ENCODE measurements around the gene CDH23.

CDH23 gene

GRCh38 chr10:71487726-71488125 is 91.0 kb downstream of the CDH23 start:
- H3K36me3 Mint-ChIP-seq (ENCODE audit: low read depth): no peaks in the 10 kb centered on the region
- H3K27ac Mint-ChIP-seq: no peak overlapping the region
- H3K27me3 Mint-ChIP-seq (ENCODE audit: low read depth): no peaks in the 10 kb centered on the region
- H3K9me3 Mint-ChIP-seq: peaks cover 5% of the 10 kb centered on the region
- H3K4me3 Mint-ChIP-seq: no peak overlapping the region
- no peaks in the 10 kb centered on the region for H3K4me1 Mint-ChIP-seq (ENCODE audit: low read depth)

DNA sequence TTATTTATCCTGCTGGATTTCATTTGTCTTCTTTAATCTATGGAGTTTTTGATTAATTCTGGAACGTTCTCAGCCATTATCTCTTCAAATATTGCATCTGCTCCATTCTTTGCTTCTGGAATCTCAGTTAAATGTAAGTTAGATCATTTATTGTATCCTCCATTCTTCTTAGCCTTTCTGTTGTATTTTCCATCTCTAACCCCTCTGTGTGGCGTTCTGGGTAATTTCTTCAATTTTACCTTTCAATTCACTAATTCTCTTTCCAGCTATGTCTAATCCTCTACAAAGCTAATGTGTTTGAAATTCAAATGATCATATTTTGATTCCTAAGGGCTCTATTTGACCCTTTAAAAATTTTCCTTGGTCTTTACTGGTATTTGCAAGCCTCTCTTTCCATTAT is 92.4 kb downstream of the CDH23 start:
- Mint-ChIP-seq H3K27ac (no peak overlapping the region), H3K4me3 (no peak overlapping the region), H3K9me3 (peaks cover 5% of the 10 kb centered on the region), H3K27me3 (ENCODE audit: low read depth) (no peaks in the 10 kb centered on the region), H3K36me3 (ENCODE audit: low read depth) (no peaks in the 10 kb centered on the region), H3K4me1 (ENCODE audit: low read depth) (peaks cover 3% of the 10 kb centered on the region)

GRCh38 chr10:71492872-71493271 is 96.2 kb downstream of the CDH23 start:
- no peak overlapping the region for H3K27ac Mint-ChIP-seq
- H3K9me3 Mint-ChIP-seq: peaks cover 5% of the 10 kb centered on the region

GRCh38 chr10:71493741-71494140 is 97.0 kb downstream of the CDH23 start:
- Mint-ChIP-seq H3K27ac (no peak overlapping the region), H3K4me3 (no peak overlapping the region), H3K27me3 (ENCODE audit: low read depth) (peaks cover 5% of the 10 kb centered on the region), H3K9me3 (peaks cover 5% of the 10 kb centered on the region), H3K4me1 (ENCODE audit: low read depth) (peaks cover 8% of the 10 kb centered on the region), H3K36me3 (ENCODE audit: low read depth) (no peaks in the 10 kb centered on the region)

More at GRCh38 chr10:71492872-71493271, 96.2 kb downstream of the CDH23 start:
- Mint-ChIP-seq H3K4me1 (ENCODE audit: low read depth) (peaks cover 8% of the 10 kb centered on the region), H3K36me3 (ENCODE audit: low read depth) (no peaks in the 10 kb centered on the region), H3K27me3 (ENCODE audit: low read depth) (no peaks in the 10 kb centered on the region), H3K4me3 (no peak overlapping the region)

- H3K4me3 Mint-ChIP-seq: no peak overlapping the region
- H3K4me1 Mint-ChIP-seq (ENCODE audit: low read depth): peaks cover 8% of the 10 kb centered on the region
- H3K27me3 Mint-ChIP-seq (ENCODE audit: low read depth): peaks cover 9% of the 10 kb centered on the region
- no peaks in the 10 kb centered on the region for H3K9me3 Mint-ChIP-seq
- H3K36me3 Mint-ChIP-seq (ENCODE audit: low read depth): no peaks in the 10 kb centered on the region
- H3K27ac Mint-ChIP-seq: no peak overlapping the region
Measured at GRCh38 chr10:71494476-71494875, 97.8 kb downstream of the CDH23 start.

- Mint-ChIP-seq H3K4me3 (no peak overlapping the region), H3K36me3 (ENCODE audit: low read depth) (no peaks in the 10 kb centered on the region), H3K27me3 (ENCODE audit: low read depth) (peaks cover 9% of the 10 kb centered on the region), H3K9me3 (no peaks in the 10 kb centered on the region), H3K27ac (no peak overlapping the region), H3K4me1 (ENCODE audit: low read depth) (peaks cover 8% of the 10 kb centered on the region)
Measured at GRCh38 chr10:71494980-71495381, 98.3 kb downstream of the CDH23 start.

DNA sequence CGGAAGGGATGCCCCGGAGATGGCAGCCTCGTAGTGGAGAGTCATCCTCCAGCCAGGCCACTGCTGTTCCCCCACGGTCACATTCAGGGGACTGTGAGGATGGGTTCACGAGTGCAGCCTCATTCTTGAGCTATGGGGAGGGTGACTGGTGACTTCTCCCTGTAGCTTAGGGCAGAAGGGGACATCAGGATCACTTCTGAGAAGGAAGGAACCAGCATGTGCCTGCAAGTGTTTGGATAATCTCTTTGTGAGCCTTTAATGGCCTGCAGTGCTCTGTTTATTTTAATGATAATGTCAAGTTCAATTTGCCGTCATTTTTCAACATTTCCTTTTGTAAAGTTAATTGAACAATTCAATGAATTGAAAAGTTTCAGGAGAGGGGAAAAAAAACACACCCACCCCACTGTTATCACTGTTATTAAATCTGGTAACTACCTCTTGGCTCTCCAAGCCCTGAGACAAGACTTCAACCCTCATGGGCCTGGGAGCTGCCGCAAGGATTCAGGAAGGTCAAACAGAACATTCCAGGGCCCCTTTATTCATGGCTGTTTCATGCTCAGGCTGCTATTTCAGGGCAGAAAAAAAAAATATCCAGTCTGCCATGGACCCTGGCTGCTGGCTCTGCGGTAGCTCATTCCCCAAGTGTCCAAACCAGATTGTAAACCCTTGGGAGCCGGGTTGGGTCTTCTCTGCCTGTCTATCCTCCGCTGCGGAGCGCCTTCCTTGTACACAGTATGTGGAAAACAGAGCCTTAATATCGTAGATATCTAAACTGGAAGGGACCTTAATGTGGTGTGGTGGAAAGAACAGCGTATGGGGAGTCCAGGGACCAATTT is 100.4 kb downstream of the CDH23 start:
- H3K4me1 Mint-ChIP-seq (ENCODE audit: low read depth): peaks cover 8% of the 10 kb centered on the region
- H3K4me3 Mint-ChIP-seq: no peak overlapping the region
- H3K9me3 Mint-ChIP-seq: no peaks in the 10 kb centered on the region
- H3K27me3 Mint-ChIP-seq (ENCODE audit: low read depth): peaks cover 13% of the 10 kb centered on the region
- no peaks in the 10 kb centered on the region for H3K36me3 Mint-ChIP-seq (ENCODE audit: low read depth)
- no peak overlapping the region for H3K27ac Mint-ChIP-seq

GRCh38 chr10:71497763-71498326 is 101.1 kb downstream of the CDH23 start:
- Mint-ChIP-seq H3K27me3 (ENCODE audit: low read depth) (peaks cover 13% of the 10 kb centered on the region), H3K9me3 (no peaks in the 10 kb centered on the region), H3K4me1 (ENCODE audit: low read depth) (peaks cover 8% of the 10 kb centered on the region), H3K27ac (no peak overlapping the region), H3K36me3 (ENCODE audit: low read depth) (no peaks in the 10 kb centered on the region), H3K4me3 (no peak overlapping the region)

DNA sequence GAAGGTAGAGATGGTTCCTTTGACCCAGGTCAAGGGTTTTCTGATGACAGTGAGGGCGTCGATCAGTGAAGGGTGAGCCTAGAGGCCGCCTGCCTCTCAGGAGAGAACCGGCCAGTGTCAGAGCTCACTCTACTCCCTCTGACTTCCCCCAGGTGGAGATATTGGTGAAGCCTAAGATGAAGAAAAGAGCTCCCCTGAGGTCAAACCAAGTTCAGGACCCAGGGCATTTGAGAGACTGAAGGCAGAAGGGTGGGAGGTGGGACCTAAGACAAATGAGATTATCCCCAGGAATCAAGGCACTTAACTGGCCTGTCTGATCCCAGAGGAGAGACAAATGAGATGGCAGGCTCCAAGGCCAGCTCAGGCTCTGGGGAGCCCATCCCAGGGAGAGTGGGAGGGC is 104.7 kb downstream of the CDH23 start:
- Mint-ChIP-seq H3K27me3 (ENCODE audit: low read depth) (peaks cover 13% of the 10 kb centered on the region), H3K9me3 (no peaks in the 10 kb centered on the region), H3K4me1 (ENCODE audit: low read depth) (peaks cover 3% of the 10 kb centered on the region), H3K36me3 (ENCODE audit: low read depth) (no peaks in the 10 kb centered on the region), H3K4me3 (no peak overlapping the region), H3K27ac (no peak overlapping the region)

- Mint-ChIP-seq H3K9me3 (no peaks in the 10 kb centered on the region), H3K4me1 (ENCODE audit: low read depth) (peaks cover 3% of the 10 kb centered on the region), H3K4me3 (no peak overlapping the region), H3K36me3 (ENCODE audit: low read depth) (no peaks in the 10 kb centered on the region), H3K27ac (no peak overlapping the region), H3K27me3 (ENCODE audit: low read depth) (peaks cover 13% of the 10 kb centered on the region)
Measured at GRCh38 chr10:71502190-71502589, 105.5 kb downstream of the CDH23 start.

DNA sequence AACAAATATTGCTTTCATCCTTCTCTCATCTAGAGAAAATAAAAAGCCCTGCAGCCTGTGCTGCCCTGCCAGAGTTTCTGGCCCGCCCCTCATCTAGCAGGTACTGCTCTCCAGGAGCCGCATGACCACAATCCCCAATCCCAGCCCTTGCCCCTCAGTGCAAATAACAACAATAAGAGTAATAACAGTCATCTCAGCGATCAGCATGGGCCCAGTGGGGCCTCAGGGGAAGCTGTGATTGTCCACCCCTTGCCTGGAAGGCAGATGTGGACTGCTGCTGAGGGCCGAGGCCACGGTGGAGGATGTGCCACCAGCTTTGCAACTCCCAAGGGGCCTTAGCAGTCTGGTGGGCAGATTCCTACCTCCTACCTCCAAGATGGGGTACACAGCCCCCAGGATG is 106.1 kb downstream of the CDH23 start:
- Mint-ChIP-seq H3K36me3 (ENCODE audit: low read depth) (no peaks in the 10 kb centered on the region), H3K4me3 (no peak overlapping the region), H3K27ac (no peak overlapping the region), H3K4me1 (ENCODE audit: low read depth) (peaks cover 3% of the 10 kb centered on the region), H3K9me3 (no peaks in the 10 kb centered on the region), H3K27me3 (ENCODE audit: low read depth) (peaks cover 13% of the 10 kb centered on the region)

GRCh38 chr10:71504168-71504567 is 107.4 kb downstream of the CDH23 start:
- no peaks in the 10 kb centered on the region for H3K9me3 Mint-ChIP-seq
- H3K27me3 Mint-ChIP-seq (ENCODE audit: low read depth): peaks cover 4% of the 10 kb centered on the region
- peaks cover 3% of the 10 kb centered on the region for H3K4me1 Mint-ChIP-seq (ENCODE audit: low read depth)
- no peak overlapping the region for H3K27ac Mint-ChIP-seq
- no peak overlapping the region for H3K4me3 Mint-ChIP-seq
- no peaks in the 10 kb centered on the region for H3K36me3 Mint-ChIP-seq (ENCODE audit: low read depth)

- no peaks in the 10 kb centered on the region for H3K9me3 Mint-ChIP-seq
- peaks cover 3% of the 10 kb centered on the region for H3K4me1 Mint-ChIP-seq (ENCODE audit: low read depth)
- H3K36me3 Mint-ChIP-seq (ENCODE audit: low read depth): no peaks in the 10 kb centered on the region
- no peak overlapping the region for H3K27ac Mint-ChIP-seq
- no peak overlapping the region for H3K4me3 Mint-ChIP-seq
- peaks cover 4% of the 10 kb centered on the region for H3K27me3 Mint-ChIP-seq (ENCODE audit: low read depth)
Measured at GRCh38 chr10:71504570-71504969, 107.8 kb downstream of the CDH23 start.

DNA sequence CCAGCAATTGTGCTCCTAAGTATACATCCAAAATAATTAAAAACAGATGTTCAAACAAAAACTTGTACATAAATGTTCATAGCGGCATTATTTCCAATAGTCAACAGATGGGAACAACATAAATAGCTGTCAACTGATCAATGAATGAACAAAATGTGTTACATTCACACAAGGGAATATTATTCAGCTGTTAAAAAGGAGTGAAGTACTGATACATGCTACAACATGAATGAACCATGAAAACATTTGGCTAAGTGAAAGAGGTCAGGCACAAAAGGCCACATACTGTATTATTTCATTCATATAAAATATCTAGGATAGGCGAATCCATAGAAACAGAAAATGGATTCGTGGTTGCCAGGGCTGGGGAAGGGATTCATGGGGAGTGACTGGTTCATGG is 109.1 kb downstream of the CDH23 start:
- H3K36me3 Mint-ChIP-seq (ENCODE audit: low read depth): no peaks in the 10 kb centered on the region
- H3K4me1 Mint-ChIP-seq (ENCODE audit: low read depth): peaks cover 3% of the 10 kb centered on the region
- no peak overlapping the region for H3K4me3 Mint-ChIP-seq
- H3K27me3 Mint-ChIP-seq (ENCODE audit: low read depth): peaks cover 4% of the 10 kb centered on the region
- no peaks in the 10 kb centered on the region for H3K9me3 Mint-ChIP-seq
- no peak overlapping the region for H3K27ac Mint-ChIP-seq

DNA sequence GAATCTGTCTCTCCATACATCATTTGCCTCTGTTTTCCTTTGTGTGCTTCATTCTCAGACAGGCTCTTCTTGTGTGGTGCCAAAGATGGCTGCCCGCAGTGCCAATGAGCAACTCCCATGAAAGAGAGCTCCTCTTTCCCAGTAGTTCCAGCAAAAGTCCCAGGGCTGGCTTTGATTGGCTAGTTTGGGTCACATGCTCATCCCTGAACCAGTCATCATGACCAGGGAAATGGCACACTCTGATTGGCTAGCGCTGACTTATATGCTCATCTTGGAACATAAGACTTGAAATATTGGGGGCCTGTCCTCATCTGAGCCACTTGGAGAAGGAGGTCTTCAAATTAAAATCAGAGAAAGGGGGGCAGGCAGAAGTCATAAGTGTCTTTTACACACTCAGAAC is 112.7 kb downstream of the CDH23 start:
- Mint-ChIP-seq H3K4me1 (ENCODE audit: low read depth) (peaks cover 3% of the 10 kb centered on the region), H3K9me3 (no peaks in the 10 kb centered on the region), H3K27me3 (ENCODE audit: low read depth) (no peaks in the 10 kb centered on the region), H3K4me3 (no peak overlapping the region), H3K27ac (no peak overlapping the region), H3K36me3 (ENCODE audit: low read depth) (no peaks in the 10 kb centered on the region)

Measured in T-helper 1 cell treated with Interleukin-12 subunit alpha and Interleukin-12 subunit beta and Interleukin-4 antibody, amounts not matched to agents 30 μg/mL and 1 μg/mL, for 36 hours (primary cell).